GM21367 (cell line): ENCODE results near the gene OR8K3.

Source experiments
- ATAC-seq: cut with Tn5 transposase; IDR thresholded peaks from one replicate; pipeline ENCODE4 v1.9.1; 2021; ENCODE audit not compliant: unreplicated experiment

The OR8K3 gene

DNA sequence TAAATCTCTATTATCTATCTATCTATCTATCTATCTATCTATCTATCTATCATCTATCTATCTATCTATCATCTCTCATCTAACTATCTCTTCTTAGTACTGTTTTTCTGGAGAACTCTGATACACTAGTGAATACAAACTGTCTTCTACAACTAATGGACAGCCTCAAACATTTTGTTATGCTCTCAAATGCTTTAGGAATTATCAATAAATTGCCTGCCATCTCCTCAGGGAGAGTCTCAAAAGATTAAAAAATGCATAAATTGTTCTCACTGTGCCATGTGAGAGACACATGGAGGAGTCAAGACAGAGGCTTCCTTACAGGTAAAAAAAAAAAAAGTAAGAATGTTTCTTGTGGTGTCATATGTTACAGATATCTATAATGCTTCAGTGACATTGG is at the start of gene OR8K3:
OR8K3 (plus strand) TSS at position 301 of the 400 bp plus-strand sequence. CDS start 3,163 bp downstream, outside the sequence.
- no peak for ATAC-seq

DNA sequence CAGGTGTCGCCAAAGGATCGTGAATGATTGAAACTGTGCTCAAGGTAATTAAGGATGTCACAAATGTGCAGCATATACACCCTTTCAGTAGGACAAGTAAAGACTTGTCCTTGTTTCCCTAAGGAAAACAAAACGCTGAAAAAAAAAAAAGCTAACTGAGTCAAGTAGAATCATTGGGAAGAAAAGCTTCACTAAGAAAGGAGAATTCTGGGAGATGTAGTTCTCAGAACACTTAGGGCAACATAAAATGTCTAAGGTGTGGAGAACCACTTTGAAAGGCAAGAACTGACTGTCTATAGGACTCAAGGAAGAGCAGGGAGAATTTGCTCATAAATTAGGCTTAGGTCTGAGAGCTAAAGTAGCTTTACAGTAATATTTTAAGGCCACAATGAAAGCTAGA is 43.9 kb upstream of the OR8K3 start:
- ATAC-seq, result no peak

DNA sequence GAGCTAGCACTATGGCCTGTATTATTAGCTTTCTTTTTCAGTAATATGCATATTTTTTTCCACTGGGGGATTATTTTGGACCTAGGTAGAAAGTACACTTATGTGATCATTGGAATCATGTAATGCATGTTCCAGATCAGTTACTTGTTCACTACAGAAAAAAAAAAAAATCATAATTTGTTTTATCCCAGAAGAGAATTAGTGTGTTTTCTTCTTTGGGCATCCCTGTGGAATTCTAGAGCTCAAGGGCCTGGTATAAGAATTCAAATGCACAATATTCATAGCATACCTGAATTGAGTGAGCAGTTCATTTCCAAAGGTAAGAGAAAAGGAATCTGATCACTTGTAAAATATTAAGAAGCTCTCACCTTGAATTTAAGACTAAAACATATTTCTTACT is 41.1 kb upstream of the OR8K3 start, which contains the start of gene OR5T1:
OR5T1 (plus strand) TSS at position 301 of the 400 bp plus-strand sequence. CDS start 1,485 bp downstream, outside the sequence.
- ATAC-seq, result no peak

DNA sequence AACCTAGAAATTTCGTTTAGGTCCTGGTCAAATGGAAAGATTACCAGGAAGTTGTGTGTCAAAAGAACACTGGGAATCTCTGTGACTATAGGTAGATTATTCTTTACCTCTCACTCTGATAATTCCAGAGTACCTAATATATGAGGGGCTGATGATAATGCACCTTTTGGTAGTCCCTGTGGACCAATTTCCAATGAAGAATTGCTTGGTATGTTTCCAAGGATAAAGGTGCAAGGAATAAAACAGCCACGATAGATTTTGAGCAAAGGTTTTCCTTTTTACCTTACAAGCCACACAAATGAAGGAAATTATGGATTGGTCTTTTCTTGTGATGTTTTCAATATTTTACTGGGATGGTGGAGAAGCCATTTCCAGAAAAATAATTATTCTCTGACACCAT is 22.8 kb upstream of the OR8K3 start, which contains the start of gene OR8H1:
OR8H1 (minus strand) TSS at position 101 of the 400 bp plus-strand sequence. CDS start 1,192 bp downstream, outside the sequence.
- no peak for ATAC-seq

DNA sequence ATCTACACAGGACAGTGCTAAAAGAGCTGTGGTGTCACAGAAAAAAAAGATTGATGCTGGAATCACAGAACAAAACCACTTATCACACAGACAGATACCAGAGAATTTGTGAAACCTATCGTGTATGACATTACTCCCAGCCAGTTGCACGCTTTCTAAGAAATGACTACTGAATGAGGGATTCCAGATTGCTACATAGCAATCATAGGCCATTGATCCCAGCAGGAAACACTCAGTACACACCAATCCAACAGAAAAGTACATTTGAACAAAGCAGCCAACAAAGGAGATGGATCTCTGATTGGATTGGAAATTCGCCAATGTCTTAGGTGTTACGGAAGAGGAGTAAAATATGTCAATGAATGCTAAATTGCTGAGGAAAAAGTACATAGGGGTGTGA is 18.0 kb upstream of the OR8K3 start:
- ATAC-seq, result no peak

DNA sequence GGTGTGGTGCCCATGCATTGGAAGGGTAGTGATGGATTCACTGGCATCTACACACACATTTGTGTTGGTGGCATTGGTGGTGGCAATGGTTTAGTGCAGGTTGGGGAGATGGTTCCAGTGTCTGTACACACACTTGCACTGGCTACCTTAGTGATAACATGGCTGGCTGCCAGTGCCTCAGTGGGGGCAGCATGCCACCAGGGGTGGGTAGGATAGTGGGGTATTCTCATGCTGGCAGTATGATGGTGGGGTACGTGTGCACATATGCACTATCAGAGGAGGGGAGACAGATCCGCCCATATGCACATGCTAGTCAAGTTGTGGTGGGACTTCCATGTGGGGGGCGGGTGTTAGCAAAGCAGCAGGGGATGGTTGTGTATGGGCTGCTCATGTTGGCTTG is 7.1 kb upstream of the OR8K3 start:
- no peak for ATAC-seq

DNA sequence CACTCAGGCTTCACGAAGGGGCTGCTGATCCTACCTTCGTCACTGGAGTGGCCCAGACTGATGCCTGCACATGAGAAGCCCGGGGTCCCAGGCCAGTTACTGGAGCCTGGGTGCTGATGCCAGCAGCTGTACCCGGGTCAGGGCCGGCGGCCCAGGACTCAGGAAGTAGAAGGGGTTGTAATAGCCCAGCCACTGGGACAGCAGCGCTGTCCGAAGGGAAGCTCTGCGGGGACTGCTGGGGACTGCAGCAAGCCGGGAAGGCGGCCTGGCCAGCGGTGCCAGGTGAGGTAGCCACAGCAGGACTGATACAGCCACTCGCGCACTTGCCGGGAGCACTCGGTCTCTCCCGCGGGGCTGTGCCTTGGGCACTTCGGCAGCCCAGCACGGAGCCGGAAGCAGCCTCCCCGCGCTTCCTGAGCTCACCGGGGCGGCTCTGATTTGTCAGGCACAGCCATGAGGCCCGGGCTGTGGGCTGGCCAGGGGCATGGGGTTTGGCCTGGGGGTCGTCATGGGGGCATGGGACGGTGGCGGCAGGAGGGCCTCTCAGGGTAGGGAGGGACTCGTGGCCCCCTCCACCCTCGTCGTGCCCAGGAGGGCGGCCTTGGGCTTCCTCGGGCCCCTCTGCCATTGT is 17.0 kb downstream of the OR8K3 start:
- ATAC-seq, result no peak

DNA sequence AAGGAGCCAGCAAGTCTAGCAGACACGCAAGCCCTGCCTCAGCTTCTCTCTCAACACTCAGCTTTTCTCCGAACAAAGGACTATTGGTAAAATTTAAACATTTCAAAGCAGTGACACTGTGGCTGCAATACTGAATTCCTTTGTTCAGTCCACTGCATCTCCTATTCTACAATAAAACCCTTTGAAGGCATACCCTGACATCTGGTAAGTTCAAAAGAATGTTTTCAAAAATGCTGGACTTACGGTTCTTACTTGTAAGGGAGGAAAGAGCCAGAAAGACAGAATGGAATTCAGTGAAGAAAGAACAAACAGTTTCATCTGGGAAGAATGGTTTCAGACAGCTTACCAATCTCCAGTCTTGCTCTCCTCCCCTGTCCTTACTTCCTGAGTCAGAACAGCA is 18.2 kb downstream of the OR8K3 start:
- no peak for ATAC-seq

DNA sequence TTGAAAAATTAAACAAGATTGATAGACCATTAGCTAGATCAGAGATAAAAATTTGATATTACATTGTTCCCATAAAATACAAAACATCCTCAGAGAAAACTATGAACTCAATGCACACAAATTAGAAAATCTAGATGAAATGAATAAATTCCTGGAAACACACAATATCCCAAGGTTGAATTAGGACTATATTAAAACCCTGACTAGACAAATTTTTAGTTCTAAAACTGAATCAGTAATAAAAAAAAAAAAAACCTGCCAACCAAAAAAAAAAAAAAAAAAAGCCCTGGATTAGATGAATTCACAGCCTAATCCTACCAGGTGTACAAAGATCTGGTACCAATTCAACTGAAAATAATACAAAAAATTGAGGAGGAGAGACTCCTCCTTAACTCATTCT is 25.3 kb downstream of the OR8K3 start:
- ATAC-seq, result no peak

DNA sequence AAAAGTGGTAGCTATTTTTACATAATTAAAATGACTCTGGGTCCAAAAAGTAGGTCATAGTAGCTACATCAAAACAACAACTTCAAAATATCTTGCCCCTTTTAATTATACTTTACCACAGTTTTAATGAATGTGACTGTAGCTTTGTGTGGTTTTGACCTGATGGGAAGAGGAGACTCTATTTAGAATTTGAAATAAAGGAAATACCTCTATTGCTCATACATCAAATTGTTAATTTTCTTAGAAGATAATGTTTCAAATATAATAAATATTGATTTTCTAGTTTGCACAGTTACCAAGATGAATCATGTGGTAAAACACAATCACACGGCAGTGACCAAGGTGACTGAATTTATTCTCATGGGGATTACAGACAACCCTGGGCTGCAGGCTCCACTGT is 30.8 kb downstream of the OR8K3 start, which contains the start of gene OR8K1:
OR8K1 (plus strand) TSS at position 301 of the 400 bp plus-strand sequence; CDS start at position 301, 0 bp downstream.
- ATAC-seq, result no peak

DNA sequence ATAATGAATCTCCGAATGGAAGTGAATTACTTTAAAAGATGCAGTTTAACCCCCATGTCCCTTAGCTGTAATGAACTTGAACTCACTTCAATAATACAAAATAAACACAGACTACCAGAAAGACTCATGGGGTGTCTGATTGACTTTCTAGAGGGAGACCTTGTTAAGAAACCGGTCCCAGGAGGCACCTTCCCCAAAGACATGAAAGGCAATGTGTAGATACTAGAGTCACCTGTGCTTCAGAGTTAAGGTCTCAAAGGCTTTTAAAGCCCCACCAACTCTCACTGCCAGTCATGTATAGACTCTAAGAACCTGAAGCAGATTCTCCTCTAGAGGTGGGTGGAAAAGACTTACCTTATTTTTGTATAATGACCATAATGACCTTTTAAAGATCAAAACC is 39.0 kb downstream of the OR8K3 start, which contains the start of gene OR8J1:
OR8J1 (plus strand) TSS at position 301 of the 400 bp plus-strand sequence. CDS start 5,956 bp downstream, outside the sequence.
- ATAC-seq, result no peak
